MM.1S (cell line): Measurements from ENCODE around the gene STK16.

ENCODE experiments used
- EZH2phosphoT487 ChIP-seq: fragments of 300-600 bp; sonication (generic); IDR thresholded peaks from 2 replicates; pipeline ENCODE4 v1.6.1; 2018; ENCODE audit warnings: antibody characterized with exemption, low read length
- TF ChIP-seq, protein P1 (sequence below): fragments of 300-600 bp; sonication (generic); IDR thresholded peaks from 2 replicates; pipeline ENCODE4 v1.5.1; 2016; ENCODE audit warnings: antibody characterized with exemption, low read length, mixed read lengths

DNA sequence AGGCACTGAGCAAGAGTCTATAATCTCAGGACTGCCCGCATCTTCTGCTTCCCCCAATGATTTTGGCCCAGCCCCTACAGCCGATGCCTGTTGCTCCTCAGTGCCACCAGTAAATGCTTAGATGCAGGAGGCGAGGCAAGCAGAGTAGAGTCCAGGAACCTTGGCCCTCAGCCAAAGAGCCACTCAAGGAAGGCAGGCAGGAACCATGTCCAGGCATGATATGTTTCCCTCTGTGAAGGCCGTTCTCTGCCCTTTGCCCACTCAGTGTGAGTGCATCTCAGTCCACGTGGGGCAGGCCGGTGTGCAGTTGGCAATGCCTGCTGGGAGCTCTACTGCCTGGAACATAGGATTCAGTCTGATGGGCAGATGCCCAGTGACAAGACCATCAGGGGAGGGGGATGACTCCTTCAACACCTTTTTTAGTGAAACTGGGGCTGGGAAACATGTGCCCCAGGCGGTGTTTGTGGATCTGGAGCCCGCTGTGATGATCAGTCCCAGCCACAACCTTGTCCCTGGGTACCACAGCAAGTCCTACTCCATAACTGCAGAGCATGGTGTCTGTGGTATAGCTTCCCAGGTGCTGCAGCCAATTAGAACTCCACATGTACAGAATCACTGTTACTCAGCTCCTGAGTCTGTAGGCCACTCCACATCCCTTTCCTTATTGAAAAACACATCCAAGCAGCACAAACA lies 24.2 kb downstream of the STK16 start:
- TF ChIP-seq EZH2phosphoT487 = no peak
- TF ChIP-seq, protein P1, sequence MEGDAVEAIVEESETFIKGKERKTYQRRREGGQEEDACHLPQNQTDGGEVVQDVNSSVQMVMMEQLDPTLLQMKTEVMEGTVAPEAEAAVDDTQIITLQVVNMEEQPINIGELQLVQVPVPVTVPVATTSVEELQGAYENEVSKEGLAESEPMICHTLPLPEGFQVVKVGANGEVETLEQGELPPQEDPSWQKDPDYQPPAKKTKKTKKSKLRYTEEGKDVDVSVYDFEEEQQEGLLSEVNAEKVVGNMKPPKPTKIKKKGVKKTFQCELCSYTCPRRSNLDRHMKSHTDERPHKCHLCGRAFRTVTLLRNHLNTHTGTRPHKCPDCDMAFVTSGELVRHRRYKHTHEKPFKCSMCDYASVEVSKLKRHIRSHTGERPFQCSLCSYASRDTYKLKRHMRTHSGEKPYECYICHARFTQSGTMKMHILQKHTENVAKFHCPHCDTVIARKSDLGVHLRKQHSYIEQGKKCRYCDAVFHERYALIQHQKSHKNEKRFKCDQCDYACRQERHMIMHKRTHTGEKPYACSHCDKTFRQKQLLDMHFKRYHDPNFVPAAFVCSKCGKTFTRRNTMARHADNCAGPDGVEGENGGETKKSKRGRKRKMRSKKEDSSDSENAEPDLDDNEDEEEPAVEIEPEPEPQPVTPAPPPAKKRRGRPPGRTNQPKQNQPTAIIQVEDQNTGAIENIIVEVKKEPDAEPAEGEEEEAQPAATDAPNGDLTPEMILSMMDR = no peak
